GM19238 (cell line): ENCODE results near the gene USP40.
"Not testable (repeated sequence)": the region's sequence is repeated elsewhere in the genome, so short reads cannot be mapped to it uniquely, and the experiment has no call there.

Experiments
- DNase-seq: peaks from one replicate; pipeline ENCODE4 v3.0.0; 2011; ENCODE audit warnings: low spot score; ENCODE audit not compliant: insufficient read length

Gene USP40, protein sequence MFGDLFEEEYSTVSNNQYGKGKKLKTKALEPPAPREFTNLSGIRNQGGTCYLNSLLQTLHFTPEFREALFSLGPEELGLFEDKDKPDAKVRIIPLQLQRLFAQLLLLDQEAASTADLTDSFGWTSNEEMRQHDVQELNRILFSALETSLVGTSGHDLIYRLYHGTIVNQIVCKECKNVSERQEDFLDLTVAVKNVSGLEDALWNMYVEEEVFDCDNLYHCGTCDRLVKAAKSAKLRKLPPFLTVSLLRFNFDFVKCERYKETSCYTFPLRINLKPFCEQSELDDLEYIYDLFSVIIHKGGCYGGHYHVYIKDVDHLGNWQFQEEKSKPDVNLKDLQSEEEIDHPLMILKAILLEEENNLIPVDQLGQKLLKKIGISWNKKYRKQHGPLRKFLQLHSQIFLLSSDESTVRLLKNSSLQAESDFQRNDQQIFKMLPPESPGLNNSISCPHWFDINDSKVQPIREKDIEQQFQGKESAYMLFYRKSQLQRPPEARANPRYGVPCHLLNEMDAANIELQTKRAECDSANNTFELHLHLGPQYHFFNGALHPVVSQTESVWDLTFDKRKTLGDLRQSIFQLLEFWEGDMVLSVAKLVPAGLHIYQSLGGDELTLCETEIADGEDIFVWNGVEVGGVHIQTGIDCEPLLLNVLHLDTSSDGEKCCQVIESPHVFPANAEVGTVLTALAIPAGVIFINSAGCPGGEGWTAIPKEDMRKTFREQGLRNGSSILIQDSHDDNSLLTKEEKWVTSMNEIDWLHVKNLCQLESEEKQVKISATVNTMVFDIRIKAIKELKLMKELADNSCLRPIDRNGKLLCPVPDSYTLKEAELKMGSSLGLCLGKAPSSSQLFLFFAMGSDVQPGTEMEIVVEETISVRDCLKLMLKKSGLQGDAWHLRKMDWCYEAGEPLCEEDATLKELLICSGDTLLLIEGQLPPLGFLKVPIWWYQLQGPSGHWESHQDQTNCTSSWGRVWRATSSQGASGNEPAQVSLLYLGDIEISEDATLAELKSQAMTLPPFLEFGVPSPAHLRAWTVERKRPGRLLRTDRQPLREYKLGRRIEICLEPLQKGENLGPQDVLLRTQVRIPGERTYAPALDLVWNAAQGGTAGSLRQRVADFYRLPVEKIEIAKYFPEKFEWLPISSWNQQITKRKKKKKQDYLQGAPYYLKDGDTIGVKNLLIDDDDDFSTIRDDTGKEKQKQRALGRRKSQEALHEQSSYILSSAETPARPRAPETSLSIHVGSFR

DNA sequence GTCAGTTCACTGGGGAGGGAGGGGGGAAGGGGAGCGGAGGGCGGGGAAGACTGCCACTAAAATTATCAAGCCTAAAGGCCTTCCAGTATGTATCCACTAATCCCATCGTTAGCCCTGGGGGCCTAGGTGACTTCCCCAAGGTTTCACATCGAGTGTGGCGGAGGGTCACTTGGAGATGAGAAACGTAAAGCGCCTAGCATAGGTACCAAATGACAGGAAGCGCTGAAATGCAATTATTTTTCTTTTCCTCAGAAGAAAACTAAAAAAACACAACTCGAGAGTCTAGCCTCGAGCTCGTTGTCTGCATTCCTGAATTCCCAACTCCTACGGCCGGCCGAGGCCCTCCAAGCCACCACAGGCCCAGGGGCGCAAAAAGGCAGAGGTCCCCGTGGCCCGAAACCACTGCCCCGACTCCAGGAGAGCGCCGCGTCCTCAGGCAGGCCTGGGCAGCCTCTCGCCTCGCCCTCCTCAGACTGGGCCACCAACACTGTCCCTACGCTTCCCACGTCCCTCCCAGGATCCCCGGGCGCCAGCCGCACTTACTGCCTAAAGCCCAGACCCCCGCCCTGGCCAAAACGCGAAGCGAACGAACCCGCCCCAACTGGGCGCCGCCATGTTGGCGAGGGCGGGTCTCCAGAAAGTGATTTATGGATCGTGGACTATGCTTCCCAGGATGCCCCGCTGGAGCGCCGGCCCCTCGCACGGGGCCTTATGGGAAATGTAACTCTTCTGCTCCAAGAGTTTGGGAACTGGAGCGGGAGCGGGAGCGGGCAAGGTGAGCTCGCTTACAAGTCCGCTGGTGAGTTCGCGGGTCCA lies at the start of gene USP40:
Gene USP40 (minus strand): TSS at position 642 of the 816 bp plus-strand sequence. CDS start 1,228 bp downstream, outside the sequence.
- peak; percentile 22 for DNase-seq

DNA sequence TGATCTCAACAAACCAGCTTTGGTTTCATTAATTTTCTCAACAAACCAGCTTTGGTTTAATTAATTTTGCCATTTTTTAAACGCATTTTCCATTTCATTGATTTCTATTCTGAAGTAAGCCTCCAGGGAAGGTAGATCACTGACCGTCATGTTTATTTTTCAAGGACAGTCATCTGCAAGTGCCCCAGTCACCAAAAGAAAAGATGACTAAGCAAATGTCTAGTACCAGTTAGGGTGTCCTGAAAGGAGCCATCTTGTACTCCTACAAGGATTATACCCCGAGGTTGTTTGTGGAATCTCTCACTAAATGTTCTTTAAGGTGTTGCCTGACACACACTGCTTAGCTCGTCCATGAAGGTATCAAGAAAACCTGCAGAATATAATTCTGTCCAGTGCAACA lies 44.7 kb upstream of the USP40 start:
- DNase-seq, result no peak

DNA sequence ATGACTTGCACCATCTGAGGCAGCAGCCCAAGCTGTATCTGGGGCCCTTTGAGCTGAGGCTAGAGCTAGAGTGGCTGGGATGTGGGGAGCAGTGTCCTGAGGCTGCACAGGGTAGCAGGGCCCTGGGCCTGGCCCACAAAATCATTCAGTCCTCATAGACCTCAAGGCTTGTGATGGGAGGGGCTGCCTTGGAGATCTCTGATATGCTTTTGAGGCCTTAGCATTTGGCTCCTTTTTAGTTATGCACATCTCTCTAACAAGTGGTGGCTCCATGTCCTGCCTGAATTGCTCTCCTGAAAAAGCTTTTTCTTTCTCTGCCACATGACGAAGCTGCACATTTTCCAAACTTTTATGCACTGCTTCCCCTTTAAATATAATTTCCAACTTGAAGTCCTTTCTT lies 39.1 kb upstream of the USP40 start:
- no peak for DNase-seq

DNA sequence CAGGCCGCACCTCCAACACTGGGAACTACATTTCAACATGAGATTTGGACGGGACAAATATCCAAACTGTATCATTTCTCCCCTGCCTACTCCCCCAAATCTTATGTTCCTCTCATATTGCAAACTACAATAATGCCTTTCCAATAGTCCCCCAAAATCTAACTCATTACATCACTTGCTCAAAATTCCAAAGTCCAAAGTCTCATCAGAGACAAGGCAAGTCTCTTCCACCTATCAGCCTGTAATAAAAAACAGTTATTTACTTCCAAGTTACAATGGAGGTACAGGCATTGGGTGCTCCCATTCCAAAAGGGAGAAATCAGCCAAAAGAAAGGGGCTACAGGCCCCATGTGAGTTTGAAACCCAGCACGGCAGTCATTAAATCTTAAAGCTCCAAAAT lies 38.2 kb upstream of the USP40 start:
- DNase-seq, result no peak

DNA sequence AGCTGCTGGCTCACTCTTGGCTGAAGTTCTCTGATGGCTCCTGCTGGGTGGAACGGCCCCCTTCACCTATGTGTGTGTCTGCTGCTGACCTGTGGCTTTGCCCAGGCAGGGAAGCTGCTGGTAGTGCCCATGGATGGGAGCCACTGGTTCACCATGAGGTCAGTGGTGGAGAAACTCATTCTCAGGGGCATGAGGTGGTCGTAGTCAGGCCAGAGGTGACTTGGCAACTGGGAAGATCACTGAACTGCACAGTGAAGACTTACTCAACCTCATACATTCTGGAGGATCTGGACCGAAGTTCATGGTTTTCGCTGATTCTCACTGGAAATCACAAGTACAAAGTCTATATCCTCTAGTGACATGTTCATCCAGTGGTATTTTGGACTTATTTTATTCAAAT lies 36.9 kb upstream of the USP40 start:
- DNase-seq, result no peak

DNA sequence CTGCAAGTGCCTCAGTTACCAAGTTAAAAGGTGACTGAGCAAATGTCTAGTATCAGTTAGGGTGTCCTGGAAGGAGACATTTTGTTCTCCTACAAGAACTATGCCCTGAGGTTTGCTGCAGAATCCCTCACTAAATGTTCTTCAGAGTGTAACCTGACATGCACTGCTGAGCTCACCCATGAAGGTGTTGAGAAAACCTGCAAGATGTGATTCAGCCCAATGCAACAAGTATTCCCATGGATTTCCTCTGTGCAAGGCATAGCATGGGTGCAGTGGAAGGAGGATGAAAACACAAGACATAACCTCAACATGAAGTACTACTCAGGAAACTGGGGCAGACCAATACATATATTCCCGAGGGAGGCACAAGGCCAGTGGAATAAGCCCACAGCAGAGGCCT lies 35.5 kb upstream of the USP40 start:
- no peak for DNase-seq

DNA sequence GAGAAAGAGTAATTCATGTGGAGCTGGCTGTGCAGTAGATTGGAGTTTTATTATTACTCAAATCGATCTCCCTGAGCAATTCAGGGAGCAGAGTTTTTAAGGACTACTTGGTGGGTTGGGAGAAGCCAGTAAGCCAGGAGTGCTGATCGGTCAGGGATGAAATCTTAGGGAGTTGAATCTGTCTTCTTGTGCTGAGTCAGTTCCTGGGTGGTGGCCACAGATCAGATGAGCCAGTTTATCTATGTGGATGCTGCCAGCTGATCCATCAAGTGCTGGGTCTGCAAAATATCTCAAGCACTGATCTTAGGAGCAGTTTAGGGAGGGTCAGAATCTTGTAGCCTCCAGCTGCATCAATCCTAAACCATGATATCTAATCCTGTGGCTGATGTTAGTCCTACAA lies 33.8 kb upstream of the USP40 start:
- DNase-seq, result no peak

DNA sequence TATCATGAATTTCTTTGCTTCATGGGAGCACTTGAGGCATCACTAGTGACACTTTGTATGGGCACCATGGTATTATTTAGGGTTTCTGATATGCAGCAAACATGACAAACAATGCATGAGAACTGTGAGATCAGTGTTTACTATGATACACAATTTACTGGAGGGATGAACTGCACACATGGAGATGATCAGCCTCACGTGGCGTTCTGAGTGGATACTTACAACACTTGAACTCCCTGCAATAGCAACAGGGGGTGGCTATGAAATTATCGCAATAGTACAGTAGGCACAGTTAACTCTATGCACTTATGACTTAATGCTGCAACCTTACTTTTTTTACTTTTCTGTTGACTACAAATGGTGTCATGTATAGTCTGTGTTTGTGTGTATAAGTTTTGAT lies 32.4 kb upstream of the USP40 start:
- DNase-seq, result no peak

DNA sequence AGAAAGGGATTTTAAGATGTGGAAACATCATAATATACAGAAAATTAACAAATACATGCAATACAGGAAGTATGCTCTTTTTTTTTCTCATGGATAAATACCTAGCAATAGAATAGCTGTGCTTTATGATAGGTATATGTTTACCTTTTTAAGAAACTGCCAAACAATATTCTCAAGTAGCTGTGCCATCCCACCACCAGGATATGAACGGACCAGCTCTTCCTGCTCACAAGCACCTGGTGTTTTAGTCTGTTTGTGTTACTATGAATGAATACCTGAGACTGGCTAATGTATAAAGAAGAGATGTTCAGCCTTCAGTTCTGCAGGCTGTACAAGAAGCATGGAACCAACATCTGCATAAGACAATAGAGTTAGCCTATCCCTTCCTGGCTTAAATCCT lies 30.9 kb upstream of the USP40 start:
- DNase-seq, result no peak

DNA sequence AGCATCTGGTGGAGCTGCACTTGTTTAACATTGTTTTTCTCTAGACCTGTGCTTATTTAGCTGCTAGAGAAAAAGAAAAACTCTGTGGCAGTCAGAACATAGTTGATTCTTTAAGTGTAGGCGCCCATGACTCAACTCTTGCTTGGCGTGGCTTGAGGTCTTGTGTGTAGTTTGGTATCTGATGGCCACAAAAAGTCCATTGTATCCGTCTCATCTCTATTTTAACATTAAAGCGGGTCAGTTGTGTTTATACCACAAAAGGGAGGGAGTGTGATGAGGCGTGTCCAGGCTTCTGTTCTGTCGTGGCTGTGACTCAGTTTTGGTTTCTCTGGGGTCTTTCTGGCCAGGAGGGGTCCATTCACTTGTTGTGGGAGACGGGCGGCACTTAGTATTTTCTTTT lies 26.6 kb upstream of the USP40 start:
- peak; percentile 7 for DNase-seq

DNA sequence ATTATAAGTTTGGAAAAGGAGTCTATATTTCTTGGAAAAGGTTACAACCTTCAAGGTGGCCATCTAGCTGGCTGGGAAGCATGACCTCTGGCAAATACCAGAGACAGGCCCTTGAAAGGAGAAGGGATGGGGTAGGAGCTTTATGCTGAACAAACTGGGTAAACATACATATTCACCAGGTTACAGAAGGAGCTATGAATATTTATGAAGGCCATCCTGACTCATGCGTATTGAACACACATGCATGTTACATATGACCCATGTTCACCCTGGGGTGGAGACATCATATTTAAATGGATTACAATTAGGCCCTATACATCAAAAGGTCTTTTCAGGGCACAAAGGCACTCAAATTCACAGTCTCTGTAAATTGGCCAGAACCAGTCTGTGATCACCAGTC lies 26.1 kb upstream of the USP40 start:
- DNase-seq, result not testable (repeated sequence)

DNA sequence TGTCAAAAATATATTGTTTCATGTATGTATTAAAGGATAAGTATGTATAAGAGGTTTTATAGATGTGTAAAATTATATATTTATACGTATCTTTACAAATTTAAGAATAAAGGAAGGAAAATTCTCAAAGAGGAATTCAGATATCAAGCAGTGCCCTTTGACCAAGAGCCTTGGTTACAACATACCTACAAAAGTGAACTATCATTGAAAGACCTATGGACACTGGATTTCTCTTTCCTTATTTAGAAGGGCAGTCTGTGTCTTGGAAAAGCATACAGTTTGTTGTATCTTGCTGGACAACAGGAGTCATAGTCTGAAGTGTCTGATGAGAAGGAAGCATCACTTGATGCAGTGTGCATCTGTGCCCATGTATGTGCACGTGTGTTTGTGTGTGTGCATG lies 21.8 kb upstream of the USP40 start:
- DNase-seq, result no peak

DNA sequence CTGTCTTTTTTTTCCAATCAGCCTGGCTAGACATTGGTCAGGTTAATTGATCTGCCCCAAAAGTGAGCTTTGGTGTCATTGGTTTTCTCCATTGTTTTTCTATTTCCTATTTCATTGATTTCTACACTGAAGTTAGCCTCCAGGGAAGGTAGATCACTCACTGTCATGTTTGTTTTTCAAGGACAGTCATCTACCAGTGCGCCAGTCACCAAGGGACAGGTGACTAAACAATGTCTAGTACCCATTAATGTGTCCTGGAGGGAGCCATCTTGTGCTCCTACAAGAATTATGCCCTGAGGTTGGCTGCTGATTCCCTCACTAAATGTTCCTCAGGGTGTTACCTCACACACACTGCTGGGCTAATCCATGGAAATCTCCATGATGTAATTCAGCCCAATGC lies 17.6 kb upstream of the USP40 start:
- DNase-seq, result no peak

DNA sequence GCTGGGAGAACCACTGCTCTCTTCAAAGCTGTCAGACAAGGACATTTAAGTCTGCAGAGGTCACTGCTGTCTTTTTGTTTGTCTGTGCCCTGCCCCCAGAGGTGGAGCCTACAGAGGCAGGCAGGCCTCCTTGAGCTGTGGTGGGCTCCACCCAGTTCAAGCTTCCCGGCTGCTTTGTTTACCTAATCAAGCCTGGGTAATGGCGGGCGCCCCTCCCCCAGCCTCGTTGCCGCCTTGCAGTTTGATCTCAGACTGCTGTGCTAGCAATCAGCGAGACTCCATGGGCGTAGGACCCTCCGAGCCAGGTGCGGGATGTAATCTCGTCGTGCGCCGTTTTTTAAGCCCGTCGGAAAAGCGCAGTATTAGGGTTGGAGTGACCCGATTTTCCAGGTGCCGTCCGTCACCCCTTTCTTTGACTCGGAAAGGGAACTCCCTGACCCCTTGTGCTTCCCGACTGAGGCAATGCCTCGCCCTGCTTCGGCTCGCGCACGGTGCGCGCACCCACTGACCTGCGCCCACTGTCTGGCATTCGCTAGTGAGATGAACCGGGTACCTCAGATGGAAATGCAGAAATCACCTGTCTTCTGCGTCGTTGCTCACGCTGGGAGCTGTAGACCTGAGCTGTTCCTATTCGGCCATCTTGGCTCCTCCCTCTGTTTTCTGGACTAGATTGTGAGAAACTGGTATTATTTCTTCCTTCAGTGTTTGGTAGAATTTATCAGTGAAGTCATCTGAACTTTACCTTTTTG lies 16.8 kb upstream of the USP40 start:
- DNase-seq, result not testable (repeated sequence)

DNA sequence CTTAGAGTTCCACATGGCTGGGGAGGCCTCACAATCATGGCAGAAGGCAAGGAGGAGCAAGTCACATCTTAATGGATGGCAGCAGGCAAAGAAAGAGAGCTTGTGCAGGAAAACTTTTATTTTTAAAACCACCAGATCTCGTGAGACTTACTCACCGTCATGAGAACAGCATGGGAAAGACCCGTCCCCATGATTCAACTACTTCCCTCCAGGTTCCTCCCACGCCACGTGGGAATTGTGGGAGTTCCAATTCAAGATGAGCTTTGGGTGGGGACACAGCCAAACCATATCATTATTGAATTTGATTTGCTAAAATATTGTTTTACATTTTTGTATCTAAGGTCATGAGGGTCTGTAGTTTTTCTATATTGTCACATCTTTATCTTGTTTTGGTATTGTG lies 10.8 kb upstream of the USP40 start:
- DNase-seq, result not testable (repeated sequence)

DNA sequence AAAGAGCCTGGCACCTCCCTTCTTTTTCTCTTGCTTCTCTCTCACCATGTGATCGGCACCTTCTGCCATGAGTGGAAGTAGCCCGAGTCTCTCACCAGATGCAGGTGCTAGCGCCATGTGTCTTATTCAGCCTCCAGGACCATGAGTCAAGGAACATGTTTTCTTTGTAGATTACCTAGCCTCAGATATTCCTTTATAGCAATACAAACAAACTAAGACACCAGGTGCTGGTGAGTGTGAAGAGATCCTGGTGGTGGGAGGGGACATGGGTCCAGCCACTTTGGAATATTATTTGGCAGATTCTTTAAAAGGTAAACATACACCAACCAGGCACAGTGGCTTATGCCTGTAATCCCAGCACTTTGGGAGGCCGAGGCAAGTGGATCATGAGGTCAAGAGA lies 5.9 kb upstream of the USP40 start:
- no peak for DNase-seq

DNA sequence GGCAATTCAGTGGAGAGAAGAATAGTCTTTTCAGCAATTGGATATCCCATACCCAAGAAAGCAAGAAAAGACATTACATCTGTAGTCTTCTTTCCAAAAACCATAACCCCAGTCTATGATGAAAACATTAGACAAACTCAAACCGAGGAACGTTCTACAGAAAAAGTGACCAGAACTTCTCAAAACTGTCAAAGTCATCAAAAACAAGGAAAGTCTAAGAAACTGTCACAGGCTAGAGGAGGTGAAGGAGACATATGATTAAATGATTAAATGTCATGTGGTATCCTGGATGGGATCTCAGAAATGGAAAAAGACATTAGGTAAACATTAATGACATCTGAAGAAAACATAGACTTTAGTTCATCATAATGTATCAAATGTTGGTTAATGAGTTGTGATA lies 4.9 kb upstream of the USP40 start:
- DNase-seq, result no peak

DNA sequence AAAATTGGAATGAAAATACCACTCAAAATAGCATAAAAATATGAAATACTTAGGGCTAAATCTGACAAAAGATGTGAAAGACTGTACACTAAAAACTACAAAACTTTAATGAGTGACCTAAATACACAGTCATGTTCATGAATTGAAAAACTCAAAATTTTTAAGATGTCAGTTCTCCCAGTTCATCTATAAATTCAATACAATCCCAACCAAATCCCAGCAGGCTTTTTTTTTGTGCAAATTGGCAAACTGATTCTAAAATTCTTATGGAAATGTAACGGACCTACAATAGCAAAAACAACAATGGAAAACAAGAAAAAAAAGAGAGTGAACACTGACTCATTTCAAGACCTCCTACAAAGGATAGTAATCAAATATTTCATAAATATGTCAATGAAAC lies 4.4 kb upstream of the USP40 start:
- DNase-seq, result no peak

DNA sequence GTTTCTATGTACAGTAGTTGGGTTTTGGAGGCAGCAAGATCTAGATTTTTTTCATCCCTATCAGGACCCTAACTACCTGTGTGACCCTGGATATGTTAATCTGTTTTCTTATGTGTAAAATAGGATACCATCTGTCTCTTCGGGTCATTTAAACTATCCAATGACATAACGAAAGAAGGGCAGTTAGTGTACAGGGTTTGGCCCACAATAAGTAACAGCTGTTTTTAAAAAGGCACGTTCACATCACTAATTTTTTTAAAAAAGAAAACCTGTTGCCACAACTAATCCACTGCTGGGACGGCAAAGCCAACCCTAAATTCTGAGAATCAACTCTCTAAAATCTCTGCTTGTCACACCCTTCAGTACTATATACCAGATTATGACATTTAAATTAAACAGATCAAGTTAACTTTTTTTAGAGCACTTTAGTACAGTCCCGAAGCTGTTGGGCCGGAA lies 869 bp downstream of the USP40 start:
- no peak for DNase-seq
